Measurements from ENCODE around the gene CALML3. TPM values are rescaled to one million over a fixed set of nuclear protein-coding genes. Genes with fewer than 3 reads are reported as not detected.

The CALML3 gene
- total and polyA plus RNA-seq, 2 of the 8 experiments (the other 6 are each of a cell fraction or from before 2014, with no cell fraction given): not detected

DNA sequence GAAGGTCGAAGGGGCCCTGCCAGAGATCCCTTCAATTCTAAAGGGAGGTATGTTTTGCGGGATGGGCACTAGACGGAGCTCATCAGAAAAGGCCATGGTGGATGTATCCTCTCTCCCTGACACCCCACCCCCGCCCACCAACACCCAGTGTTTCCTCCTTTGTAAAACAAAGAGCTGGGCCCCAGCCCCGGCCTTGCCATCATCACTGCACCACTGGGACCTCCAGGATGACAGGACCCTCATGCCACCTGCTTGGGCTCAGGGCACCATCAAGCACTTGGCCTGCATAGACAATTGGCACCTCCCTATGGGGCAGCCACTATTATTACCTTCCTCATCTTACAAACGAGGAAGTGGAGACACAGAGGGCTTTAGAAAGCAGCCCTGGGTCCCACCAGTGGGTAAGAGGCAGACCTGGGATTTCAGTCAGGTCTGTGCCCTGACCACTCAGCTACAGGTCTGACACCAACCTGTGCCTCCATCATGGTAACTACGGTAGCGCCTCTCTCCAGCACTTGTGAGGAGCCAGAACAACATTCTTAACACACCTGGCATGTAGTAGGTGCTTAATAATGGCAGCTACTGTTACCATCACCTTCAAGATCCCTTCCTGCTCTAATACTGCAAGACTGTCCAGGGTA, 2.0 kb downstream of the CALML3 start:
- Histone ChIP-seq H3K27ac (ENCODE audit: low read depth, low read length) (no peak overlapping the region), H3K36me3 (ENCODE audit: control insufficient read depth in 2 of 4, insufficient read depth in 4 of 4, low read length in 3 of 4) (no peaks in the 10 kb centered on the region), H3K9me3 (ENCODE audit: insufficient read depth in 2 of 2, low read depth in 1 of 2, low read length in 1 of 2) (peaks cover 0 to 3% of the 10 kb centered on the region in 2 experiments; a peak in 1 of 4 replicates), H3K18ac (ENCODE audit: extremely low read depth, low read length) (no peak overlapping the region), H2BK5ac (ENCODE audit: low read depth, low read length) (no peak overlapping the region), H4K20me1 (replicated peaks in 1 of 2; ENCODE audit: control insufficient read depth in 1 of 2, insufficient read depth in 2 of 2, low read length in 2 of 2) (no peaks in the 10 kb centered on the region), H2BK20ac (ENCODE audit: low read length) (no peak overlapping the region), H3K4me2 (ENCODE audit: insufficient read depth in 1 of 2, low read depth in 2 of 2, low read length in 2 of 2) (no peak overlapping the region), H3K23ac (ENCODE audit: insufficient read length) (no peak overlapping the region), H3K79me1 (ENCODE audit: low read depth, low read length) (no peaks in the 10 kb centered on the region), H3K4ac (replicated peaks; ENCODE audit: insufficient read length, low read depth, low read length) (no peak overlapping the region), H3K27me3 (replicated peaks in 1 of 4; ENCODE audit: control insufficient read depth in 3 of 4, extremely low read depth in 1 of 4, insufficient read depth in 3 of 4, low read length in 3 of 4) (no peaks in the 10 kb centered on the region), H3K79me2 (ENCODE audit: control insufficient read depth in 1 of 2, insufficient read depth in 2 of 2, low read length in 2 of 2) (no peaks in the 10 kb centered on the region), H4K91ac (replicated peaks; ENCODE audit: insufficient read length, low read length) (no peak overlapping the region), H3K14ac (ENCODE audit: insufficient read length) (no peak overlapping the region), H2AFZ (ENCODE audit: low read length) (no peak overlapping the region), H4K5ac (ENCODE audit: insufficient read length, low read depth, low read length) (no peak overlapping the region), H2BK120ac (replicated peaks; ENCODE audit: low read depth, low read length) (no peak overlapping the region), H3K56ac (replicated peaks; ENCODE audit: insufficient read length, low read depth, low read length) (no peak overlapping the region), H3K23me2 (ENCODE audit: low read depth, low read length) (no peaks in the 10 kb centered on the region; the same call in 1 of the 2 replicates), H4K8ac (ENCODE audit: extremely low read depth, insufficient read depth, low read length) (no peak overlapping the region), H3K9ac (replicated peaks in 1 of 4; ENCODE audit: extremely low read depth in 1 of 4, low read depth in 3 of 4, low read length in 3 of 4) (no peak overlapping the region), H2BK15ac (ENCODE audit: low read length) (no peak overlapping the region), H2BK12ac (ENCODE audit: low read depth, low read length) (no peak overlapping the region), H2AK5ac (ENCODE audit: low read depth, low read length) (no peak overlapping the region), H3K4me1 (replicated peaks in 1 of 4; ENCODE audit: control insufficient read depth in 3 of 4, insufficient read depth in 4 of 4, low read length in 3 of 4) (peaks cover 0 to 5% (median 0%) of the 10 kb centered on the region in 4 experiments; a peak in 1 of 7 replicates), H3K4me3 (ENCODE audit: extremely low read depth in 1 of 4, insufficient read depth in 2 of 4, low read depth in 3 of 4, low read length in 4 of 4) (no peak overlapping the region)
- DNase-seq (ENCODE audit: low read depth in 1 of 2, low spot score in 2 of 2): no peak
- FAIRE-seq: no peak
- no peak for TF ChIP-seq CEBPB (IDR thresholded peaks at IDR 0.05; ENCODE audit: low read depth, low read length)
- 86% methylated on average over 8 of the region's 8 CpGs; no CpG with 5 or more reads in 1 of the 2 experiments for WGBS, 2 experiments (ENCODE audit: extremely low coverage in 1 of 2, insufficient coverage in 1 of 2, insufficient read length in 1 of 2, insufficient replicate concordance in 2 of 2, low coverage in 1 of 2, low lambda C conversion rate in 2 of 2, missing lambda C conversion rate in 1 of 2)
- ChIA-PET POLR2A (ENCODE audit: partially characterized antibody) (interaction anchor here (0.6 kb wide), 1 partner anchor 63 kb away, joined by 4 read pairs; no protein-coding TSS in a partner anchor), CTCF (ENCODE audit: partially characterized antibody) (interaction anchor here (1.0 to 2.4 kb wide), 3 partner anchors 12 to 85 kb away, joined by 4 to 8 read pairs (median 6); no protein-coding TSS in a partner anchor)

Data from H1 (cell line).